GM12878 (cell line): ENCODE results near the gene ETS1.
A peak's percentile ranks its signal among the peaks of the same experiment; 100 is the strongest.

Experiments used
- CHD2 ChIP-seq: IDR thresholded peaks from 2 replicates; pipeline ENCODE4 v1.6.1; 2011; ENCODE audit warnings: low read depth, low read length, improper control_type of control experiment, borderline replicate concordance
- CTCF ChIP-seq, 3 experiments: IDR thresholded peaks in 2 of 3; conservative IDR thresholded peaks in 1 of 3; 2 replicates each; pipeline ENCODE4 v1.5.1; 2011; ENCODE audit warnings: low read depth in 3 of 3, low read length in 3 of 3, mild to moderate bottlenecking in 3 of 3, control low read depth in 2 of 3, moderate library complexity in 2 of 3, inconsistent platforms in 1 of 3, mixed read lengths in 1 of 3; ENCODE audit not compliant: control insufficient read depth in 2 of 3, insufficient read depth in 1 of 3; ENCODE audit errors: extremely low read depth in 1 of 3
- EP300 ChIP-seq, 2 experiments: fragments of 150-350 bp in 1 of 2; IDR thresholded peaks; 2 replicates each; pipeline ENCODE4 v1.6.1; 2011 to 2012; ENCODE audit warnings: low read depth in 2 of 2, low read length in 2 of 2, borderline replicate concordance in 1 of 2, improper control_type of control experiment in 1 of 2, inconsistent platforms in 1 of 2; ENCODE audit not compliant: control insufficient read depth in 1 of 2
- PML ChIP-seq: IDR thresholded peaks from 2 replicates; pipeline ENCODE4 v1.6.1; 2012; ENCODE audit warnings: low read length, inconsistent platforms
- POLR2A ChIP-seq: IDR thresholded peaks from 2 replicates; pipeline ENCODE4 v1.6.1; 2011; ENCODE audit warnings: low read depth, mild to moderate bottlenecking, low read length
- POLR2AphosphoS5 ChIP-seq: IDR thresholded peaks from 2 replicates; pipeline ENCODE4 v1.6.1; 2011; ENCODE audit warnings: mild to moderate bottlenecking, low read length, inconsistent platforms
- RAD21 ChIP-seq: IDR thresholded peaks from 2 replicates; pipeline ENCODE4 v1.6.1; 2011; ENCODE audit warnings: mild to moderate bottlenecking, low read depth, low read length, moderate library complexity; ENCODE audit not compliant: insufficient read depth
- STAT1 ChIP-seq: fragments of 450-650 bp; conservative IDR thresholded peaks from 2 replicates; pipeline ENCODE4 v1.6.1; 2014; ENCODE audit warnings: antibody characterized with exemption, mild to moderate bottlenecking
- TCF7 ChIP-seq: IDR thresholded peaks from 2 replicates; pipeline ENCODE4 v1.6.1; 2014; ENCODE audit warnings: antibody characterized with exemption, borderline replicate concordance
- USF2 ChIP-seq: IDR thresholded peaks from 2 replicates; pipeline ENCODE4 v1.6.1; 2011; ENCODE audit warnings: low read depth, low read length, improper control_type of control experiment, borderline replicate concordance
- ZZZ3 ChIP-seq: IDR thresholded peaks from 2 replicates; pipeline ENCODE4 v1.6.1; 2011; ENCODE audit warnings: low read depth; ENCODE audit not compliant: control insufficient read depth, insufficient read length
- TF ChIP-seq, protein P1 (sequence below): IDR thresholded peaks from 2 replicates; pipeline ENCODE4 v1.6.1; 2011; ENCODE audit warnings: borderline replicate concordance, low read depth, mild to moderate bottlenecking, moderate library complexity, low read length; ENCODE audit not compliant: insufficient read depth, poor library complexity, severe bottlenecking

- TF ChIP-seq RAD21, result no peak
- TF ChIP-seq POLR2A, result 0 out of 2 replicates have a peak, but pooled peaks have one; percentile 32
- TF ChIP-seq CTCF (IDR thresholded peaks at IDR 0.05 in 2 of 3, conservative IDR thresholded peaks at IDR 0.05 in 1 of 3; ENCODE audit: control insufficient read depth in 2 of 3, extremely low read depth in 1 of 3, insufficient read depth in 1 of 3, low read depth in 3 of 3, low read length in 3 of 3), result no peak
- no peak for TF ChIP-seq EP300 (IDR thresholded peaks at IDR 0.05; ENCODE audit: borderline replicate concordance in 1 of 2, control insufficient read depth in 1 of 2, low read depth in 2 of 2, low read length in 2 of 2)
- TF ChIP-seq, protein P1, sequence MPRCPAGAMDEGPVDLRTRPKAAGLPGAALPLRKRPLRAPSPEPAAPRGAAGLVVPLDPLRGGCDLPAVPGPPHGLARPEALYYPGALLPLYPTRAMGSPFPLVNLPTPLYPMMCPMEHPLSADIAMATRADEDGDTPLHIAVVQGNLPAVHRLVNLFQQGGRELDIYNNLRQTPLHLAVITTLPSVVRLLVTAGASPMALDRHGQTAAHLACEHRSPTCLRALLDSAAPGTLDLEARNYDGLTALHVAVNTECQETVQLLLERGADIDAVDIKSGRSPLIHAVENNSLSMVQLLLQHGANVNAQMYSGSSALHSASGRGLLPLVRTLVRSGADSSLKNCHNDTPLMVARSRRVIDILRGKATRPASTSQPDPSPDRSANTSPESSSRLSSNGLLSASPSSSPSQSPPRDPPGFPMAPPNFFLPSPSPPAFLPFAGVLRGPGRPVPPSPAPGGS, result no peak
- TF ChIP-seq USF2, result no peak
- peak; percentile 70; the same call in 1 of the 2 replicates for TF ChIP-seq POLR2AphosphoS5
- no peak; the same call in 1 of the 2 replicates for TF ChIP-seq PML
- no peak for TF ChIP-seq CHD2
- TF ChIP-seq TCF7, result no peak
- no peak for TF ChIP-seq ZZZ3
- no peak for TF ChIP-seq STAT1
These were observed 68.0 kb downstream of the ETS1 start for GRCh38 chr11:128519338-128519737.
